ENCODE data around the gene CHRNB4.

DNA sequence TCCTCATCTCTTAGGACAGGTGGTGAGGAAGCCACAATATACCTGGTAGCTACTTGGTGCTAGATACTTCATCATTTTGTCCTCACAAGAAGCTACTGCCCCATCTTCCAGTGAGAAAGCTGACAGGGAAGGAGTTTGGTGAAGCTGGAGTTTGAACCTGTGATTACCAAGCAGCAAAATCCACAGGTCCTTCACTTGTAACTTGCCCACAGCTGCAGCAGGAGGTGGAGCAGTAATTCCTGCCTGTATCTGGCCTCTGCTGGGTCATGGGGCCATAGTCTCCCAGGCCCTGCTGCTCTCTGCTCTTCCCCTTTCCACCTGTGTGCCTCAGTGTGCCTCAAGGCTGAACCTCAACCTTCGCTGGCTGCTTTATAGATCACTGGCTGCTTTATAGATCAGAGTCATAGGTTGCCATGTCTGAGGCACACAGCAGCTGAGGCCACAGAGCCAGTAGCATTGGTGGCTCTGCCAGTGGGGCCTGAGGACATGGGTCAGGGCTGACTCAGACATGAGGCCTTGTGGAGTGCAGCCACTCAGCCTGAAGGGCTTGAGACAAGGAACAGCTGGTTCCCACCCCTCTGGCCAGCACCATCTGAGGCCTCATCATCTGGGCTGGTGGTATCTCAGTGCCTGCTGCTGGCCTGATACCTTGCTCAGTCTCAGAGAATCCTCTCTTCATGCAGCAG lies 11.1 kb upstream of the CHRNB4 start:
- TF ChIP-seq EP300 (IDR thresholded peaks at IDR 0.05; ENCODE audit: low read depth) (no peak), CTCF (IDR thresholded peaks at IDR 0.05) (no peak), POLR2A (IDR thresholded peaks at IDR 0.05) (no peak), POLR2AphosphoS5 (IDR thresholded peaks at IDR 0.05) (no peak)
